ENCODE results near the gene DLX4.

Gene DLX4

GRCh38 chr17:49949634-49950033, 19.4 kb upstream of the DLX4 start:
- TF ChIP-seq POLR2AphosphoS5 (IDR thresholded peaks at IDR 0.05; ENCODE audit: low read depth, low read length) (no peak), POLR2A (IDR thresholded peaks at IDR 0.05; ENCODE audit: low read depth, low read length) (no peak), TAF1 (IDR thresholded peaks at IDR 0.05; ENCODE audit: borderline replicate concordance, low read depth, low read length) (no peak)
- DNase-seq (ENCODE audit: insufficient read length): no peak
- FAIRE-seq: no peak

- DNase-seq (ENCODE audit: insufficient read length) (no peak), FAIRE-seq (no peak)
These were observed 17.5 kb upstream of the DLX4 start for GRCh38 chr17:49951362-49952082.

GRCh38 chr17:49952209-49952911, 16.6 kb upstream of the DLX4 start:
- DNase-seq (ENCODE audit: insufficient read length): peak; percentile 64
- FAIRE-seq: peak; percentile 81
- no peak for TF ChIP-seq POLR2A (IDR thresholded peaks at IDR 0.05; ENCODE audit: low read depth, low read length)

More at GRCh38 chr17:49951362-49952082, 17.5 kb upstream of the DLX4 start:
- TF ChIP-seq TAF1 (IDR thresholded peaks at IDR 0.05; ENCODE audit: borderline replicate concordance, low read depth, low read length) (no peak), POLR2AphosphoS5 (IDR thresholded peaks at IDR 0.05; ENCODE audit: low read depth, low read length) (no peak), POLR2A (IDR thresholded peaks at IDR 0.05; ENCODE audit: low read depth, low read length) (no peak)

- FAIRE-seq: no peak
- no peak for DNase-seq (ENCODE audit: insufficient read length)
- TF ChIP-seq TAF1 (IDR thresholded peaks at IDR 0.05; ENCODE audit: borderline replicate concordance, low read depth, low read length): no peak
- no peak for TF ChIP-seq POLR2AphosphoS5 (IDR thresholded peaks at IDR 0.05; ENCODE audit: low read depth, low read length)
- TF ChIP-seq POLR2A (IDR thresholded peaks at IDR 0.05; ENCODE audit: low read depth, low read length): no peak
These were observed 16.0 kb upstream of the DLX4 start for GRCh38 chr17:49952912-49953497.

GRCh38 chr17:49955157-49955556, 13.8 kb upstream of the DLX4 start:
- TF ChIP-seq POLR2AphosphoS5 (IDR thresholded peaks at IDR 0.05; ENCODE audit: low read depth, low read length): no peak
- no peak for TF ChIP-seq POLR2A (IDR thresholded peaks at IDR 0.05; ENCODE audit: low read depth, low read length)
- TF ChIP-seq TAF1 (IDR thresholded peaks at IDR 0.05; ENCODE audit: borderline replicate concordance, low read depth, low read length): no peak
- DNase-seq (ENCODE audit: insufficient read length): no peak
- no peak for FAIRE-seq

- no peak for DNase-seq (ENCODE audit: insufficient read length)
- TF ChIP-seq POLR2A (IDR thresholded peaks at IDR 0.05; ENCODE audit: low read depth, low read length) (no peak), TAF1 (IDR thresholded peaks at IDR 0.05; ENCODE audit: borderline replicate concordance, low read depth, low read length) (no peak), POLR2AphosphoS5 (IDR thresholded peaks at IDR 0.05; ENCODE audit: low read depth, low read length) (no peak)
- FAIRE-seq: no peak
These were observed 12.2 kb upstream of the DLX4 start for GRCh38 chr17:49956780-49957179.

- FAIRE-seq: no peak
- DNase-seq (ENCODE audit: insufficient read length): no peak
- TF ChIP-seq POLR2A (IDR thresholded peaks at IDR 0.05; ENCODE audit: low read depth, low read length): no peak
- TF ChIP-seq POLR2AphosphoS5 (IDR thresholded peaks at IDR 0.05; ENCODE audit: low read depth, low read length): no peak
- no peak for TF ChIP-seq TAF1 (IDR thresholded peaks at IDR 0.05; ENCODE audit: borderline replicate concordance, low read depth, low read length)
These were observed 11.6 kb upstream of the DLX4 start for GRCh38 chr17:49957350-49957749.

- FAIRE-seq (no peak), DNase-seq (ENCODE audit: insufficient read length) (no peak)
- TF ChIP-seq POLR2A (IDR thresholded peaks at IDR 0.05; ENCODE audit: low read depth, low read length) (no peak), POLR2AphosphoS5 (IDR thresholded peaks at IDR 0.05; ENCODE audit: low read depth, low read length) (no peak), TAF1 (IDR thresholded peaks at IDR 0.05; ENCODE audit: borderline replicate concordance, low read depth, low read length) (no peak)
These were observed 10.3 kb upstream of the DLX4 start for GRCh38 chr17:49958723-49959122.

- DNase-seq (ENCODE audit: insufficient read length) (no peak), FAIRE-seq (no peak)
- no peak for TF ChIP-seq POLR2A (IDR thresholded peaks at IDR 0.05; ENCODE audit: low read depth, low read length)
- TF ChIP-seq TAF1 (IDR thresholded peaks at IDR 0.05; ENCODE audit: borderline replicate concordance, low read depth, low read length): no peak
These were observed 9.6 kb upstream of the DLX4 start for GRCh38 chr17:49959183-49959935.

- TF ChIP-seq POLR2AphosphoS5 (IDR thresholded peaks at IDR 0.05; ENCODE audit: low read depth, low read length) (no peak), POLR2A (IDR thresholded peaks at IDR 0.05; ENCODE audit: low read depth, low read length) (no peak)
- no peak for DNase-seq (ENCODE audit: insufficient read length)
- no peak for FAIRE-seq
These were observed 6.2 kb upstream of the DLX4 start for GRCh38 chr17:49962599-49963308.

- DNase-seq (ENCODE audit: insufficient read length) (no peak), FAIRE-seq (no peak)
- TF ChIP-seq POLR2AphosphoS5 (IDR thresholded peaks at IDR 0.05; ENCODE audit: low read depth, low read length): no peak
These were observed 5.7 kb upstream of the DLX4 start for GRCh38 chr17:49963309-49963625.
